HepG2 (cell line): ENCODE results near the gene CKS1B. TPM values are rescaled to one million over a fixed set of nuclear protein-coding genes. Genes with fewer than 3 reads are reported as not detected.

ENCODE experiments used
- EZH2 ChIP-seq: conservative IDR thresholded peaks from 2 replicates; pipeline ENCODE4 v1.6.1; 2012; ENCODE audit warnings: mild to moderate bottlenecking, low read depth, low read length, moderate library complexity
- FOSL1 ChIP-seq: sonication (generic); formaldehyde crosslinking; IDR thresholded peaks from 2 replicates; pipeline ENCODE4 v1.9.0; 2021; ENCODE audit warnings: missing genetic modification reagents, borderline replicate concordance
- GLI4 ChIP-seq: sonication (generic); formaldehyde crosslinking; IDR thresholded peaks from 2 replicates; pipeline ENCODE4 v1.5.1; 2020; ENCODE audit warnings: missing genetic modification reagents, mild to moderate bottlenecking, moderate library complexity, borderline replicate concordance
- HMG20B ChIP-seq: conservative IDR thresholded peaks from 2 replicates; pipeline ENCODE4 v1.6.1; 2016; ENCODE audit warnings: missing genetic modification reagents, missing compliant biosample characterization
- MEF2D ChIP-seq: sonication (generic); formaldehyde crosslinking; IDR thresholded peaks from 2 replicates; pipeline ENCODE4 v1.5.1; 2020; ENCODE audit warnings: mild to moderate bottlenecking, missing genetic modification reagents
- NR2F1 ChIP-seq, 2 experiments: fragments of 450-650 bp in 1 of 2; formaldehyde crosslinking in 1 of 2; IDR thresholded peaks; 2 replicates each; pipeline versions ENCODE4 v1.5.0 to v1.6.1; 2016 to 2020; ENCODE audit warnings: mild to moderate bottlenecking in 1 of 2, missing compliant biosample characterization in 1 of 2, missing genetic modification reagents in 1 of 2, moderate library complexity in 1 of 2
- POGZ ChIP-seq: sonication (generic); formaldehyde crosslinking; IDR thresholded peaks from 2 replicates; pipeline ENCODE4 v1.4.0; 2020; ENCODE audit warnings: mild to moderate bottlenecking, missing genetic modification reagents
- POLR2A ChIP-seq, 2 experiments: IDR thresholded peaks; 2 replicates each; pipeline ENCODE4 v1.6.1; 2011; ENCODE audit warnings: low read depth in 2 of 2, low read length in 2 of 2, mild to moderate bottlenecking in 1 of 2, moderate library complexity in 1 of 2; ENCODE audit not compliant: insufficient read depth in 1 of 2
- RFXAP ChIP-seq: sonication (generic); formaldehyde crosslinking; IDR thresholded peaks from 2 replicates; pipeline ENCODE4 v1.4.0; 2020; ENCODE audit warnings: missing genetic modification reagents, borderline replicate concordance
- SRF ChIP-seq: IDR thresholded peaks from 2 replicates; pipeline ENCODE4 v1.6.1; 2011; ENCODE audit warnings: mild to moderate bottlenecking, low read depth, low read length, moderate library complexity
- ZFAT ChIP-seq: sonication (generic); formaldehyde crosslinking; conservative IDR thresholded peaks from 2 replicates; pipeline ENCODE4 v1.8.1; 2023; ENCODE audit warnings: missing genetic modification reagents, inconsistent platforms
- ZMYM3 ChIP-seq: sonication (generic); formaldehyde crosslinking; IDR thresholded peaks from 2 replicates; pipeline ENCODE4 v1.5.1; 2020; ENCODE audit warnings: mild to moderate bottlenecking, missing genetic modification reagents
- ZNF12 ChIP-seq: sonication (generic); formaldehyde crosslinking; IDR thresholded peaks from 2 replicates; pipeline ENCODE4 v1.5.0; 2020; ENCODE audit warnings: missing genetic modification reagents
- polyA plus RNA-seq, 8 experiments: library from polyadenylated mRNA; depleted of rRNA in 3 of 8; stranded (reverse) in 7 of 8; unstranded in 1 of 8; fragments of >200 nt; fragmentation: Illumina TruSeq in 4 of 8; extraction: Trizol in 4 of 8; gene quantifications; 2 replicates each; pipeline versions ENCODE4 v1.2.1 to v1.2.3, GENCODE V29; 2011 to 2016; ENCODE audit warnings: low read depth in 4 of 8, missing spikeins in 1 of 8, mixed read lengths in 1 of 8; ENCODE audit not compliant: insufficient read depth in 1 of 8
- total RNA-seq, 5 experiments: library from RNA; depleted of rRNA; stranded (reverse); fragments of >200 nt; fragmentation: Illumina TruSeq; extraction: Trizol; gene quantifications; 2 replicates each; pipeline ENCODE4 v1.2.3, GENCODE V29; 2016; ENCODE audit warnings: low read depth in 1 of 5
- TF ChIP-seq, protein P1 (sequence below): sonication (generic); formaldehyde crosslinking; IDR thresholded peaks from 2 replicates; pipeline ENCODE4 v1.5.0; 2020; ENCODE audit warnings: missing genetic modification reagents
- TF ChIP-seq, protein P2 (sequence below): sonication (generic); formaldehyde crosslinking; IDR thresholded peaks from 2 replicates; pipeline ENCODE4 v1.4.0; 2020; ENCODE audit warnings: mild to moderate bottlenecking, missing genetic modification reagents
- TF ChIP-seq, protein P3 (sequence below): sonication (generic); formaldehyde crosslinking; IDR thresholded peaks from 2 replicates; pipeline ENCODE4 v1.9.0; 2021; ENCODE audit warnings: mild to moderate bottlenecking, missing genetic modification reagents
- TF ChIP-seq, protein P4 (sequence below): sonication (generic); formaldehyde crosslinking; IDR thresholded peaks from 2 replicates; pipeline ENCODE4 v1.8.0; 2022; ENCODE audit warnings: missing genetic modification reagents, low read depth, mild to moderate bottlenecking, borderline replicate concordance

Gene CKS1B
- total and polyA plus RNA-seq, 2 of the 13 experiments (the other 11 are each of a cell fraction or from before 2014, with no cell fraction given) = 217 to 222 TPM

DNA sequence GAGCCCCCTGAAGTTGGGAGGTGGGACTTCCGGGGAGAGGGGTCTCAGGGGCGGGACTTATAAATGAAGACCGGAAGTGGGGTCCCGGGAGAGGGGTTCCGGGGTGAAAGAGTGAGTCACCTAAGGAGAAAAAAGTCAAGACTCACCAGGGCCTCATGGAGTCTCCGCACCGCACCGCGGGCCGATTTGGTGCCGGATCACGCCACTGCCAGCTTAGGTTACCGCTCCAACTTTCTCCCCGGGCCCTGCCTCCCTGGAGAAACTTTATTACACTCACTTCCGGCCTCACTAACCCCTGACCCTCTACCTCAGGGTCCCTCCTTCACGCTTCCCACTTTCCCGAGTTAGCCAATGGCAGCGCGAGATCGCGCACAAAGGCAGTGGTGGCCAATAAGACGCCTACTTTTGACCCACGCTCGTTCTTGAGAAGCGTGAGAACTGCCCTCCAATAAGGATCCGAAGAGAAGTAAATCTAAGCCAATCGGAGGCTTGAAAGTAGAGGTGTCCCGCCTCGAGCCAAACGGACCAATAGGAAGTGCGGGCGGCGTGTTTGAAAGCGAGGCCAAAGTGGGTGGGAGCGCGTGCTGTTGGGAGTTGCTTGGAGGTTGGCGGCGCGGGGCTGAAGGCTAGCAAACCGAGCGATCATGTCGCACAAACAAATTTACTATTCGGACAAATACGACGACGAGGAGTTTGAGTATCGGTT, at the start of gene CKS1B (continued):
- TF ChIP-seq RFXAP (CRISPR knock-in tag) (no peak), MEF2D (peak; percentile 83; the same call in 1 of the 2 replicates), SRF (no peak), POGZ (CRISPR knock-in tag) (no peak), ZMYM3 (no peak), ZFAT (no peak), HMG20B (CRISPR knock-in tag) (no peak), FOSL1 (CRISPR knock-in tag) (no peak), EZH2 (no peak), NR2F1 (CRISPR knock-in tag; IDR thresholded peaks at IDR 0.05) (peak; percentile 42 to 91; a peak in 2 of 4 replicates), GLI4 (CRISPR knock-in tag) (no peak), POLR2A (IDR thresholded peaks at IDR 0.05; ENCODE audit: insufficient read depth in 1 of 2, low read depth in 2 of 2, low read length in 2 of 2) (peak in 1 of 2 experiments; percentile 72; a peak in 2 of 4 replicates), ZNF12 (no peak)
- TF ChIP-seq, protein P1, sequence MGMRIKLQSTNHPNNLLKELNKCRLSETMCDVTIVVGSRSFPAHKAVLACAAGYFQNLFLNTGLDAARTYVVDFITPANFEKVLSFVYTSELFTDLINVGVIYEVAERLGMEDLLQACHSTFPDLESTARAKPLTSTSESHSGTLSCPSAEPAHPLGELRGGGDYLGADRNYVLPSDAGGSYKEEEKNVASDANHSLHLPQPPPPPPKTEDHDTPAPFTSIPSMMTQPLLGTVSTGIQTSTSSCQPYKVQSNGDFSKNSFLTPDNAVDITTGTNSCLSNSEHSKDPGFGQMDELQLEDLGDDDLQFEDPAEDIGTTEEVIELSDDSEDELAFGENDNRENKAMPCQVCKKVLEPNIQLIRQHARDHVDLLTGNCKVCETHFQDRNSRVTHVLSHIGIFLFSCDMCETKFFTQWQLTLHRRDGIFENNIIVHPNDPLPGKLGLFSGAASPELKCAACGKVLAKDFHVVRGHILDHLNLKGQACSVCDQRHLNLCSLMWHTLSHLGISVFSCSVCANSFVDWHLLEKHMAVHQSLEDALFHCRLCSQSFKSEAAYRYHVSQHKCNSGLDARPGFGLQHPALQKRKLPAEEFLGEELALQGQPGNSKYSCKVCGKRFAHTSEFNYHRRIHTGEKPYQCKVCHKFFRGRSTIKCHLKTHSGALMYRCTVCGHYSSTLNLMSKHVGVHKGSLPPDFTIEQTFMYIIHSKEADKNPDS (CRISPR knock-in tag) = no peak
- TF ChIP-seq, protein P2, sequence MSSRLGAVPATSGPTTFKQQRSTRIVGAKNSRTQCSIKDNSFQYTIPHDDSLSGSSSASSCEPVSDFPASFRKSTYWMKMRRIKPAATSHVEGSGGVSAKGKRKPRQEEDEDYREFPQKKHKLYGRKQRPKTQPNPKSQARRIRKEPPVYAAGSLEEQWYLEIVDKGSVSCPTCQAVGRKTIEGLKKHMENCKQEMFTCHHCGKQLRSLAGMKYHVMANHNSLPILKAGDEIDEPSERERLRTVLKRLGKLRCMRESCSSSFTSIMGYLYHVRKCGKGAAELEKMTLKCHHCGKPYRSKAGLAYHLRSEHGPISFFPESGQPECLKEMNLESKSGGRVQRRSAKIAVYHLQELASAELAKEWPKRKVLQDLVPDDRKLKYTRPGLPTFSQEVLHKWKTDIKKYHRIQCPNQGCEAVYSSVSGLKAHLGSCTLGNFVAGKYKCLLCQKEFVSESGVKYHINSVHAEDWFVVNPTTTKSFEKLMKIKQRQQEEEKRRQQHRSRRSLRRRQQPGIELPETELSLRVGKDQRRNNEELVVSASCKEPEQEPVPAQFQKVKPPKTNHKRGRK (CRISPR knock-in tag) = no peak
- TF ChIP-seq, protein P3, sequence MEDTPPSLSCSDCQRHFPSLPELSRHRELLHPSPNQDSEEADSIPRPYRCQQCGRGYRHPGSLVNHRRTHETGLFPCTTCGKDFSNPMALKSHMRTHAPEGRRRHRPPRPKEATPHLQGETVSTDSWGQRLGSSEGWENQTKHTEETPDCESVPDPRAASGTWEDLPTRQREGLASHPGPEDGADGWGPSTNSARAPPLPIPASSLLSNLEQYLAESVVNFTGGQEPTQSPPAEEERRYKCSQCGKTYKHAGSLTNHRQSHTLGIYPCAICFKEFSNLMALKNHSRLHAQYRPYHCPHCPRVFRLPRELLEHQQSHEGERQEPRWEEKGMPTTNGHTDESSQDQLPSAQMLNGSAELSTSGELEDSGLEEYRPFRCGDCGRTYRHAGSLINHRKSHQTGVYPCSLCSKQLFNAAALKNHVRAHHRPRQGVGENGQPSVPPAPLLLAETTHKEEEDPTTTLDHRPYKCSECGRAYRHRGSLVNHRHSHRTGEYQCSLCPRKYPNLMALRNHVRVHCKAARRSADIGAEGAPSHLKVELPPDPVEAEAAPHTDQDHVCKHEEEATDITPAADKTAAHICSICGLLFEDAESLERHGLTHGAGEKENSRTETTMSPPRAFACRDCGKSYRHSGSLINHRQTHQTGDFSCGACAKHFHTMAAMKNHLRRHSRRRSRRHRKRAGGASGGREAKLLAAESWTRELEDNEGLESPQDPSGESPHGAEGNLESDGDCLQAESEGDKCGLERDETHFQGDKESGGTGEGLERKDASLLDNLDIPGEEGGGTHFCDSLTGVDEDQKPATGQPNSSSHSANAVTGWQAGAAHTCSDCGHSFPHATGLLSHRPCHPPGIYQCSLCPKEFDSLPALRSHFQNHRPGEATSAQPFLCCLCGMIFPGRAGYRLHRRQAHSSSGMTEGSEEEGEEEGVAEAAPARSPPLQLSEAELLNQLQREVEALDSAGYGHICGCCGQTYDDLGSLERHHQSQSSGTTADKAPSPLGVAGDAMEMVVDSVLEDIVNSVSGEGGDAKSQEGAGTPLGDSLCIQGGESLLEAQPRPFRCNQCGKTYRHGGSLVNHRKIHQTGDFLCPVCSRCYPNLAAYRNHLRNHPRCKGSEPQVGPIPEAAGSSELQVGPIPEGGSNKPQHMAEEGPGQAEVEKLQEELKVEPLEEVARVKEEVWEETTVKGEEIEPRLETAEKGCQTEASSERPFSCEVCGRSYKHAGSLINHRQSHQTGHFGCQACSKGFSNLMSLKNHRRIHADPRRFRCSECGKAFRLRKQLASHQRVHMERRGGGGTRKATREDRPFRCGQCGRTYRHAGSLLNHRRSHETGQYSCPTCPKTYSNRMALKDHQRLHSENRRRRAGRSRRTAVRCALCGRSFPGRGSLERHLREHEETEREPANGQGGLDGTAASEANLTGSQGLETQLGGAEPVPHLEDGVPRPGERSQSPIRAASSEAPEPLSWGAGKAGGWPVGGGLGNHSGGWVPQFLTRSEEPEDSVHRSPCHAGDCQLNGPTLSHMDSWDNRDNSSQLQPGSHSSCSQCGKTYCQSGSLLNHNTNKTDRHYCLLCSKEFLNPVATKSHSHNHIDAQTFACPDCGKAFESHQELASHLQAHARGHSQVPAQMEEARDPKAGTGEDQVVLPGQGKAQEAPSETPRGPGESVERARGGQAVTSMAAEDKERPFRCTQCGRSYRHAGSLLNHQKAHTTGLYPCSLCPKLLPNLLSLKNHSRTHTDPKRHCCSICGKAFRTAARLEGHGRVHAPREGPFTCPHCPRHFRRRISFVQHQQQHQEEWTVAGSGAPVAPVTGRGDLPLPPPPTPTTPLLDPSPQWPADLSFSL (CRISPR knock-in tag) = no peak
- TF ChIP-seq, protein P4, sequence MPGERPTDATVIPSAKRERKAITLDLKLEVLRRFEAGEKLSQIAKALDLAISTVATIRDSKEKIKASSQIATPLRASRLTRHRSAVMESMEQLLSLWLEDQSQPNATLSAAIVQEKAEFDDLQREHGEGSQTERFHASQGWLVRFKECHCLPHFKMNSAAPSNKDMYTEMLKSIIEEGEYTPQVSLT (CRISPR knock-in tag) = no peak
